Parathyroid adenoma (tissue), 2 donors: Measurements from ENCODE around the gene SERINC5.
A peak's percentile ranks its signal among the peaks of the same experiment; 100 is the strongest.

Experiments used
- H2AFZ ChIP-seq: fragments of 300-600 bp; sonication (generic); one replicate; pipeline ENCODE4 v1.7.0; 2017; ENCODE audit warnings: antibody characterized with exemption, mild to moderate bottlenecking
- H3K27ac ChIP-seq: fragments of 300-600 bp; sonication (generic); one replicate; pipeline ENCODE4 v1.7.0; 2017
- H3K27me3 ChIP-seq: fragments of 300-600 bp; sonication (generic); one replicate; pipeline ENCODE4 v1.7.0; 2017; ENCODE audit warnings: low read length; ENCODE audit not compliant: control insufficient read depth, insufficient read depth
- H3K36me3 ChIP-seq: fragments of 300-600 bp; sonication (generic); one replicate; pipeline ENCODE4 v1.7.0; 2017; ENCODE audit warnings: low read length; ENCODE audit not compliant: control insufficient read depth, insufficient read depth
- H3K4me1 ChIP-seq: fragments of 300-600 bp; sonication (generic); one replicate; pipeline ENCODE4 v1.7.0; 2017; ENCODE audit warnings: control low read depth
- H3K4me2 ChIP-seq: fragments of 300-600 bp; sonication (generic); one replicate; pipeline ENCODE4 v1.7.0; 2017; ENCODE audit warnings: low read length
- H3K4me3 ChIP-seq: fragments of 300-600 bp; sonication (generic); one replicate; pipeline ENCODE4 v1.7.0; 2017; ENCODE audit warnings: low read depth, low read length
- H3K79me2 ChIP-seq: fragments of 300-600 bp; sonication (generic); one replicate; pipeline ENCODE4 v1.7.0; 2017; ENCODE audit warnings: control low read depth
- H3K9ac ChIP-seq: fragments of 300-600 bp; sonication (generic); one replicate; pipeline ENCODE4 v1.7.0; 2017; ENCODE audit warnings: mild to moderate bottlenecking
- H3K9me3 ChIP-seq: fragments of 300-600 bp; sonication (generic); one replicate; pipeline ENCODE4 v1.7.0; 2017; ENCODE audit warnings: low read length; ENCODE audit not compliant: control insufficient read depth
- TF ChIP-seq, protein P1 (sequence below): fragments of 300-600 bp; sonication (generic); IDR thresholded peaks from one replicate; pipeline ENCODE4 v1.7.0; 2017; ENCODE audit warnings: antibody characterized with exemption, mild to moderate bottlenecking
- donor health status: primary hyperparathyroidism.

SERINC5 gene

GRCh38 chr5:80299601-80300000 lies 43.8 kb upstream of the SERINC5 start:
- no peaks in the 10 kb centered on the region for H3K27me3 ChIP-seq
- no peak overlapping the region for H3K27ac ChIP-seq
- H3K9ac ChIP-seq, result no peak overlapping the region
- no peak overlapping the region for H2AFZ ChIP-seq
- no peak overlapping the region for H3K4me3 ChIP-seq
- H3K4me2 ChIP-seq, result no peak overlapping the region
- TF ChIP-seq, protein P1, sequence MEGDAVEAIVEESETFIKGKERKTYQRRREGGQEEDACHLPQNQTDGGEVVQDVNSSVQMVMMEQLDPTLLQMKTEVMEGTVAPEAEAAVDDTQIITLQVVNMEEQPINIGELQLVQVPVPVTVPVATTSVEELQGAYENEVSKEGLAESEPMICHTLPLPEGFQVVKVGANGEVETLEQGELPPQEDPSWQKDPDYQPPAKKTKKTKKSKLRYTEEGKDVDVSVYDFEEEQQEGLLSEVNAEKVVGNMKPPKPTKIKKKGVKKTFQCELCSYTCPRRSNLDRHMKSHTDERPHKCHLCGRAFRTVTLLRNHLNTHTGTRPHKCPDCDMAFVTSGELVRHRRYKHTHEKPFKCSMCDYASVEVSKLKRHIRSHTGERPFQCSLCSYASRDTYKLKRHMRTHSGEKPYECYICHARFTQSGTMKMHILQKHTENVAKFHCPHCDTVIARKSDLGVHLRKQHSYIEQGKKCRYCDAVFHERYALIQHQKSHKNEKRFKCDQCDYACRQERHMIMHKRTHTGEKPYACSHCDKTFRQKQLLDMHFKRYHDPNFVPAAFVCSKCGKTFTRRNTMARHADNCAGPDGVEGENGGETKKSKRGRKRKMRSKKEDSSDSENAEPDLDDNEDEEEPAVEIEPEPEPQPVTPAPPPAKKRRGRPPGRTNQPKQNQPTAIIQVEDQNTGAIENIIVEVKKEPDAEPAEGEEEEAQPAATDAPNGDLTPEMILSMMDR, result no peak
- no peaks in the 10 kb centered on the region for H3K79me2 ChIP-seq
- no peaks in the 10 kb centered on the region for H3K36me3 ChIP-seq
- H3K9me3 ChIP-seq, result no peaks in the 10 kb centered on the region
- no peaks in the 10 kb centered on the region for H3K4me1 ChIP-seq

GRCh38 chr5:80296121-80296520 lies 40.3 kb upstream of the SERINC5 start:
- Histone ChIP-seq H3K4me1 (no peaks in the 10 kb centered on the region), H3K36me3 (no peaks in the 10 kb centered on the region), H3K27ac (no peak overlapping the region), H3K4me3 (no peak overlapping the region), H3K9me3 (no peaks in the 10 kb centered on the region), H3K27me3 (no peaks in the 10 kb centered on the region), H2AFZ (peak overlapping the region; percentile 8), H3K4me2 (no peak overlapping the region), H3K9ac (no peak overlapping the region), H3K79me2 (no peaks in the 10 kb centered on the region)
- TF ChIP-seq, protein P1, result no peak

GRCh38 chr5:80291761-80292160 lies 35.9 kb upstream of the SERINC5 start:
- Histone ChIP-seq H3K4me2 (no peak overlapping the region), H2AFZ (no peak overlapping the region), H3K79me2 (no peaks in the 10 kb centered on the region), H3K4me1 (no peaks in the 10 kb centered on the region), H3K9me3 (no peaks in the 10 kb centered on the region), H3K36me3 (no peaks in the 10 kb centered on the region), H3K27ac (no peak overlapping the region), H3K27me3 (no peaks in the 10 kb centered on the region), H3K9ac (no peak overlapping the region), H3K4me3 (no peak overlapping the region)
- TF ChIP-seq, protein P1, result no peak

- TF ChIP-seq, protein P1, result no peak
- no peak overlapping the region for H2AFZ ChIP-seq
- H3K9me3 ChIP-seq, result no peaks in the 10 kb centered on the region
- H3K36me3 ChIP-seq, result no peaks in the 10 kb centered on the region
- no peaks in the 10 kb centered on the region for H3K27me3 ChIP-seq
- no peak overlapping the region for H3K27ac ChIP-seq
- no peak overlapping the region for H3K4me3 ChIP-seq
- no peak overlapping the region for H3K9ac ChIP-seq
- H3K4me2 ChIP-seq, result no peak overlapping the region
- no peaks in the 10 kb centered on the region for H3K79me2 ChIP-seq
- H3K4me1 ChIP-seq, result no peaks in the 10 kb centered on the region
Observed at GRCh38 chr5:80289320-80289719, 33.5 kb upstream of the SERINC5 start.

DNA sequence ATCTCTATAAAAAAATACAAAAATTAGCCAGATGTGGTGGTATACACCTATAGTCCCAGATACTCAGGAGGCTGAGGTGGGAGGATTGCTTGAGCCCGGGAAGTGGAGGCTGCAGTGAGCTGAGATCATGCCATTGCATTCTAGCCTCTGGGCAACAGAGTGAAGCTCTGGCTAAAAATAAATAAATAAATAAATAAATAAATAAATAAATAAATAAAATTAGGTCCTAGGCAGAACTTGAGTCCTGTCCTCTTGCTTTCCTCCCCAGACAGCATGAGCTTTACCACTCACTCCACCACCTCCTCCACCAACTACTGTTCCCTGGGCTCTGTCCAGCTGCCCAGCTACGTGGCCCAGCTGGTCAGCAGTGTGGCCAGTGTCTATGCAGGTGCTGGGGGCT lies 32.3 kb upstream of the SERINC5 start:
- Histone ChIP-seq H3K27me3 (no peaks in the 10 kb centered on the region), H3K9me3 (no peaks in the 10 kb centered on the region), H2AFZ (no peak overlapping the region), H3K36me3 (no peaks in the 10 kb centered on the region), H3K9ac (no peak overlapping the region), H3K4me2 (no peak overlapping the region), H3K27ac (no peak overlapping the region), H3K4me1 (no peaks in the 10 kb centered on the region), H3K79me2 (no peaks in the 10 kb centered on the region), H3K4me3 (no peak overlapping the region)
- TF ChIP-seq, protein P1, result no peak
